ENCODE data around the gene PDE8A.

DNA sequence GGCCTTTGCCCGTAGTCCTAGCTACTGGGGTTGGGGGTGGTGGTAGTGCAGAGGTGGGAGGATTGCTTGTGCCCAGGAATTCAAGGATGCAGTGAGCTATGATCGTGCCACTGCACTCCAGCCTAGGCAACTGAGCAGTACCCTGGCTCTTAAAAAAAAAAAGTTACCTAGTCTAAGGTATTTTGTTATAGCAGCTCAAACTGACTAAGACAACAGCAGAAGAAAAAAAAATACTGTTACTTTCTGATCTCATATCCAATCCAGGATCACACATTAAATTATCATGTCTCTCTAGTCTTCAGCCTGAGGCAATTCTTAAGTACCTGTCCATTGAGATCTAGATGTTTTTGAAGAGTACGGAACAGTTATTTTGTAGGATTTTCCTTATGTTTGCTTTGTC, 39.8 kb downstream of the PDE8A start:
- TF ChIP-seq, protein P1, sequence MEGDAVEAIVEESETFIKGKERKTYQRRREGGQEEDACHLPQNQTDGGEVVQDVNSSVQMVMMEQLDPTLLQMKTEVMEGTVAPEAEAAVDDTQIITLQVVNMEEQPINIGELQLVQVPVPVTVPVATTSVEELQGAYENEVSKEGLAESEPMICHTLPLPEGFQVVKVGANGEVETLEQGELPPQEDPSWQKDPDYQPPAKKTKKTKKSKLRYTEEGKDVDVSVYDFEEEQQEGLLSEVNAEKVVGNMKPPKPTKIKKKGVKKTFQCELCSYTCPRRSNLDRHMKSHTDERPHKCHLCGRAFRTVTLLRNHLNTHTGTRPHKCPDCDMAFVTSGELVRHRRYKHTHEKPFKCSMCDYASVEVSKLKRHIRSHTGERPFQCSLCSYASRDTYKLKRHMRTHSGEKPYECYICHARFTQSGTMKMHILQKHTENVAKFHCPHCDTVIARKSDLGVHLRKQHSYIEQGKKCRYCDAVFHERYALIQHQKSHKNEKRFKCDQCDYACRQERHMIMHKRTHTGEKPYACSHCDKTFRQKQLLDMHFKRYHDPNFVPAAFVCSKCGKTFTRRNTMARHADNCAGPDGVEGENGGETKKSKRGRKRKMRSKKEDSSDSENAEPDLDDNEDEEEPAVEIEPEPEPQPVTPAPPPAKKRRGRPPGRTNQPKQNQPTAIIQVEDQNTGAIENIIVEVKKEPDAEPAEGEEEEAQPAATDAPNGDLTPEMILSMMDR (conservative IDR thresholded peaks at IDR 0.05; ENCODE audit: low read length): no peak
- TF ChIP-seq EZH2phosphoT487 (IDR thresholded peaks at IDR 0.05; ENCODE audit: borderline replicate concordance, low read depth, low read length): no peak
